Middle frontal gyrus (tissue), 1 donor: ENCODE data around the gene MRPL39.

Source experiments
- DNase-seq: peaks from one replicate; pipeline ENCODE4 v3.0.0-alpha.2; 2015; ENCODE audit warnings: low spot score; ENCODE audit errors: extremely low spot score

MRPL39 gene

GRCh38 chr21:25569084-25569483, 38.2 kb downstream of the MRPL39 start:
- DNase-seq = no peak

- no peak for DNase-seq
Observed at GRCh38 chr21:25568246-25568645, 39.0 kb downstream of the MRPL39 start.

DNA sequence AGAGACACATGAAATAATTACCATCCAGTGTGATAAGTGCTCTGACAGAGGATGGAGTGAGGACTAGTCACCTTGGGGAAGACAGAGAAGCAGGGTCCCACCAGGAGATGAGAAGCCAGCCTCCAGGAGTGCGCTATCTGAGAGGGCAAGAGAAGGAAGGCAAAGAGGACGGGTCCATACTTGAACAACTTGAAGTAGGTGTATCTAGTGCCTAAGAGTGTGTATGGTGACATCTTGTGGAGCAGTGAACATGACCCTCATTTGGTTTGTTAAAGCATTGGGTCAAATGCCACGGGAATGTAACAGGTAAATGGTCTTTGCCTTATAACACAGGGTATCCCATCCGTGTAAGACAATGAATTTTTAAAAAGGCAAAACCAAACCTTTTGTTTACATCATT, 39.8 kb downstream of the MRPL39 start:
- DNase-seq = no peak

DNA sequence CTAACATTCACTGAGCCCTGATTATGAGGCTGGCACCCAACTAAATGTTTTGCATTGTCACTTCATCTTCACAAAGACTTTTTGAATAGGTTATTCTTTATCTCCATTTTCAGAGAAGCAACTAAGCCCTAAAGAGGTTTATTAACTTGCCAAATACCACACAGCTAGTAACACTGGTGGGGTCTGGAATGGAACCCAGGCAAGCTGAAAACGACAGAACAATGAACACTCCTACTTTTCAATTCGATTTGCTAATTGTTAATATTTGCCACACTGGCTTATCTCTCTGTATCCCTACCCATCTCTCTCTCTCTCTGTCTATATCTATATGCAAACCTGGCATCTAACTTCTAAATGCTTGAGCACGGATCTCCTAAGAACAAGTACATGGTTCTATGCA, 40.6 kb downstream of the MRPL39 start:
- DNase-seq = no peak

GRCh38 chr21:25565272-25566211, 41.7 kb downstream of the MRPL39 start:
- DNase-seq = no peak

- DNase-seq = no peak
Observed at GRCh38 chr21:25564349-25564948, 42.8 kb downstream of the MRPL39 start.

DNA sequence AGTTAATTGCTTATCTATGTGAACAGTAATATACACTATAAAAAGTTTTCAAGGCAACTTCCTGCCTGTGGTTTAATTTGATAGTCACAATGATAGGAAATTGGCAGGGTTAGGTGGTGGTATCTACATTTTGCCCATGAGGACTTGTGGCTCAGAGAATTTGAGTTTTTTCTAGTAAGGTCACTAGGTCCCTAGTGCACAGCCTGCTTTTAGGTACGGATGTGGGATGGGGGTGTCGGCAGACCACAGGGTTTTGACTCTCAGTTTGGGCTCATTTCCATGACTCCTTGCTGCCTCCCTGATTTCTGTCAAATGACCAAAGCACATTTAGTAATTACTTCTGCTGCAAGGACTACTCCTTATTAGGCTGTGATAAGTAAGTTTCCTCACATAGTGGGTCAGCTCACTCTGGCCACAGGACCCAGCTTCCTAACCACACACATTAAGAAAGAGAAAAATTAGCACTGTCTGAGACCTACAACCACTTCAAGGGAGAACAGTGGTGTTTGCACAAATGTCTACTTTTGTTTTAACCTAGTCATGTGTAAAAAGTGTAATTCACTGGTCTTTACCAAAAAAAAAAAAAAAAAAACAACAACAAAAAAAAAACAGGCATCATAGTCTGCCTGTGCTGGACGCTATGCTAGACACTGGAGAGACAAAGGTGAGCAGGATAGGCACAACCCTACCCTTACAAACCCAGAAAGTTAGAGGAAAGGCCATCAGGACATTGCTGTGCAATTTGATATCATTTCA, 43.7 kb downstream of the MRPL39 start:
- no peak for DNase-seq

GRCh38 chr21:25562660-25563059, 44.6 kb downstream of the MRPL39 start:
- DNase-seq = no peak

GRCh38 chr21:25561668-25562641, 45.3 kb downstream of the MRPL39 start:
- DNase-seq = no peak

DNA sequence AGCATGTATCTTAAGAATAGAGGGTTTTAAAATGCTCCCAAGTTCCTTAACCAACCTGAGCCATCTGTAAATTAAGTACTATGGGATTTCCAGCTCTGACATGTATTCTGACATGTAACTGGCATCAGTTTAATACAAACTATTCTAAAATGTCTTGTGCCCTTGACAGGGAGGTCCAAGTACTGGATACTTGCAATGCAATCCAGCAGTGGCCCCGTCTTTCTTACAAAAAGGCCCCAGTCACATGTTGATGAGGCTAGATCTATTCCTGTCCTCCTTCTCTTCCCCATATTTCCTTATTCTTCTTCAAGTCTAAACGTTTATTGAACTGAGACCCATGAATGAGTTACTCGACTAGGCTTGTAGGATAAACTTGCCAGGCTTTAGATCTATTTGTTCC, 46.4 kb downstream of the MRPL39 start:
- no peak for DNase-seq

GRCh38 chr21:25560271-25560685, 47.0 kb downstream of the MRPL39 start:
- no peak for DNase-seq

DNA sequence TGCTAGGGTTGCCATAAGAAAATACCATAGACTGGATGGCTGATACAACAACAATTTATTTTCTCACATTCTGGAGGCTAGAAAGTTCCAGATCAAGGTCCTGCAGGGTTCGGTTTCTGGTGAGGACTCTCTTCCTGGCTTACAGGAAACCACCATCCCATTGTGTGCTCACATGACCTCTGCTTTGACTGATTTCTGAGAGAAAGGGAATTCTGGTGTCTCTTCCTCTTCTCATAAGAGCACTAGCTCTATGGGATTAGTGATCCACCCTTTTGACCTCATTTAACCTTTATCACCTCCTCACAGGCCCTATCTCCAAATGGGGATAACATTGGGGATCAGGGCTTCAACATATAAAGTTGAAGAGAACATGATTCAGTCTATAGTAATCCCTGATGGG, 47.5 kb downstream of the MRPL39 start:
- no peak for DNase-seq

- no peak for DNase-seq
Observed at GRCh38 chr21:25558123-25558522, 49.2 kb downstream of the MRPL39 start.

- DNase-seq = no peak
Observed at GRCh38 chr21:25557180-25557579, 50.1 kb downstream of the MRPL39 start.

DNA sequence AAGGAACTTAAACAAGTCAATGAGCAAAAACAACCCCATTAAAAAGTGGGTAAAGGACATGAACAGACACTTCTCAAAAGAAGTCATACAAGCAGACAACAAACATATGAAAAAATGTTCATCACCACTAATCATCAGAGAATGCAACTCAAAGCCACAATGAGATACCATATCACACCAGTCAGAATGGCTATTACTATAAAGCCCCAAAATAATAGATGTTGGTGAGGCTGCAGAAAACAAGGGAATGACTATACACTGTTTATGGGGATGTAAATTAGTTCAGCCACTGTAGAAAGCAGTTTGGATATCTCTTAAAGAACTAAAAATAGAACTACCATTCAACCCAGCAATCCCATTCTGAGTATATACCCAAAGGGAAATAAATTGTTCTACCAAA, 51.2 kb downstream of the MRPL39 start:
- no peak for DNase-seq

GRCh38 chr21:25555492-25555891, 51.8 kb downstream of the MRPL39 start:
- no peak for DNase-seq

GRCh38 chr21:25552856-25553255, 54.4 kb downstream of the MRPL39 start:
- no peak for DNase-seq

GRCh38 chr21:25551569-25551968, 55.7 kb downstream of the MRPL39 start:
- DNase-seq = no peak

- no peak for DNase-seq
Observed at GRCh38 chr21:25550352-25551120, 56.7 kb downstream of the MRPL39 start.

- no peak for DNase-seq
Observed at GRCh38 chr21:25541042-25541441, 66.2 kb downstream of the MRPL39 start.
